Sigmoid colon (tissue), 4 donors: ENCODE results near the gene ANXA7.

Source experiments
- POLR2A ChIP-seq, 2 donors: fragments of 450-650 bp; IDR thresholded peaks; one replicate each; pipeline ENCODE4 v1.6.1; 2016; ENCODE audit warnings: antibody characterized with exemption in 2 of 2, mild to moderate bottlenecking in 2 of 2, moderate library complexity in 2 of 2
- POLR2AphosphoS5 ChIP-seq, 4 donors: sonication (generic); formaldehyde crosslinking; IDR thresholded peaks; one replicate each; pipeline ENCODE4 v1.6.1; 2017; ENCODE audit warnings: antibody characterized with exemption in 4 of 4
- TF ChIP-seq, protein P1 (sequence below), 4 experiments: fragments of 450-650 bp in 3 of 4; fragments of 200-600 bp in 1 of 4; IDR thresholded peaks; one replicate each; pipeline ENCODE4 v1.5.1; 2016 to 2019; ENCODE audit warnings: antibody characterized with exemption in 4 of 4, mild to moderate bottlenecking in 3 of 4, moderate library complexity in 2 of 4

GRCh38 chr10:73358331-73359279 is 55.3 kb downstream of the ANXA7 start, which contains the start of gene CFAP70:
- TF ChIP-seq POLR2AphosphoS5 (IDR thresholded peaks at IDR 0.05): peak in 3 of 4 donors; percentile 18 to 56 (median 51)
- TF ChIP-seq POLR2A (IDR thresholded peaks at IDR 0.05): no peak
- TF ChIP-seq, protein P1, sequence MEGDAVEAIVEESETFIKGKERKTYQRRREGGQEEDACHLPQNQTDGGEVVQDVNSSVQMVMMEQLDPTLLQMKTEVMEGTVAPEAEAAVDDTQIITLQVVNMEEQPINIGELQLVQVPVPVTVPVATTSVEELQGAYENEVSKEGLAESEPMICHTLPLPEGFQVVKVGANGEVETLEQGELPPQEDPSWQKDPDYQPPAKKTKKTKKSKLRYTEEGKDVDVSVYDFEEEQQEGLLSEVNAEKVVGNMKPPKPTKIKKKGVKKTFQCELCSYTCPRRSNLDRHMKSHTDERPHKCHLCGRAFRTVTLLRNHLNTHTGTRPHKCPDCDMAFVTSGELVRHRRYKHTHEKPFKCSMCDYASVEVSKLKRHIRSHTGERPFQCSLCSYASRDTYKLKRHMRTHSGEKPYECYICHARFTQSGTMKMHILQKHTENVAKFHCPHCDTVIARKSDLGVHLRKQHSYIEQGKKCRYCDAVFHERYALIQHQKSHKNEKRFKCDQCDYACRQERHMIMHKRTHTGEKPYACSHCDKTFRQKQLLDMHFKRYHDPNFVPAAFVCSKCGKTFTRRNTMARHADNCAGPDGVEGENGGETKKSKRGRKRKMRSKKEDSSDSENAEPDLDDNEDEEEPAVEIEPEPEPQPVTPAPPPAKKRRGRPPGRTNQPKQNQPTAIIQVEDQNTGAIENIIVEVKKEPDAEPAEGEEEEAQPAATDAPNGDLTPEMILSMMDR (IDR thresholded peaks at IDR 0.05): no peak
